ENCODE measurements around the gene A4GALT.
A peak's percentile ranks its signal among the peaks of the same experiment; 100 is the strongest.
"Not testable (repeated sequence)": the region's sequence is repeated elsewhere in the genome, so short reads cannot be mapped to it uniquely, and the experiment has no call there.

Gene A4GALT, protein sequence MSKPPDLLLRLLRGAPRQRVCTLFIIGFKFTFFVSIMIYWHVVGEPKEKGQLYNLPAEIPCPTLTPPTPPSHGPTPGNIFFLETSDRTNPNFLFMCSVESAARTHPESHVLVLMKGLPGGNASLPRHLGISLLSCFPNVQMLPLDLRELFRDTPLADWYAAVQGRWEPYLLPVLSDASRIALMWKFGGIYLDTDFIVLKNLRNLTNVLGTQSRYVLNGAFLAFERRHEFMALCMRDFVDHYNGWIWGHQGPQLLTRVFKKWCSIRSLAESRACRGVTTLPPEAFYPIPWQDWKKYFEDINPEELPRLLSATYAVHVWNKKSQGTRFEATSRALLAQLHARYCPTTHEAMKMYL

DNA sequence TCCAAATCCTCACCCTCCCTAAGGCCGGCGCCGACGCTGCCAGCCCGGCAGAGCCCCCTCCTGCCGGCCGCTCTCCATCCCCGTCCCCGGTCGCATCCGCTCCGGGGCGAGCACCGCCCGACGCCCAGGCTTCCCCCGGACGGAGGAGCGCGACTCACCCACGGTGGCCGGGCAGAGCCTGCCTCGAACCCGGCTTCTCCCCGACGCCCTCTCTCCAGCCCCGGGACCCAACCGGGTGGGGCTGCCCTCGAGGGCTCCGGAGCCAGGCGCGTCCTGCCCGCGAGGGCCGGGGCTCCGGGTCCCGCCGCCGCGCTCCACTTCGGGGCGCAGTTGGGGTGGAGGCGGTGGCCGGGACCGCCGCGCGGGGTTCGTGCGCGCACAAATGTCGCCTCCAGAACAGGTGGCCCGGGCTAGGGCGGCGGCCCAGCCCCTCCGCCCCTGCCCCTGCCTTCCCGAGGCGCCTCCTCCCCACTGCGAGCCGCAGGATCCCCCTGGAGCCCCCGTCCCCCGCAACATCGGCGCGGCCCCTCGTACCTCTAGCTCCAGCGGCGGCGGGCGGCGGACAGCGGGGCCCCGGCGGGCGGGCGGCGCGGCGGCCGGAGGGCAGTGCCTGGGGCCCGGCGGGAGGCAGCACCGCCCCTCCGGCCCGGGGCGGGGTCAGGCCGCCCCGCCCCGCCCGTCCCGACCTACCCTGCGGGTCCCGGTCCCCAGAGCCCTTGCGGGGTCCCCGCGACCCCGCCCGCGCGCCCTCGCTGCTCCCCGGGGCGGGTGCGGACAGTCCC is at the start of gene A4GALT:
Gene A4GALT, minus strand, starts transcription at position 608 of the 782 bp plus-strand sequence. CDS start 26,919 bp downstream, outside the sequence.
- no peak for DNase-seq

DNA sequence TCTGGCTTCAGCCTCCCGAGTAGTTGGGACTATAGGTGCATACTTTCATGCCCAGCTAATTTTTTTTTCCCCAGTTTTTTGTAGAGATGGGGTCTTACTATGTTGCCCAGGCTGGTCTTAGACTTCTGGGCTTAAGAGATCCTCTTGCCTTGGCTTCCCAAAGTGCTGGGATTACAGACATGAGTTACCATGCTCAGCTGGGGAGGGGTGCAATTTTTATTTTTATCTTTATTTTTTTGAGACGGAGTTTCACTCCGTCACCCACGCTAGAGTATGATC is 49.7 kb upstream of the A4GALT start:
- DNase-seq = no peak

DNA sequence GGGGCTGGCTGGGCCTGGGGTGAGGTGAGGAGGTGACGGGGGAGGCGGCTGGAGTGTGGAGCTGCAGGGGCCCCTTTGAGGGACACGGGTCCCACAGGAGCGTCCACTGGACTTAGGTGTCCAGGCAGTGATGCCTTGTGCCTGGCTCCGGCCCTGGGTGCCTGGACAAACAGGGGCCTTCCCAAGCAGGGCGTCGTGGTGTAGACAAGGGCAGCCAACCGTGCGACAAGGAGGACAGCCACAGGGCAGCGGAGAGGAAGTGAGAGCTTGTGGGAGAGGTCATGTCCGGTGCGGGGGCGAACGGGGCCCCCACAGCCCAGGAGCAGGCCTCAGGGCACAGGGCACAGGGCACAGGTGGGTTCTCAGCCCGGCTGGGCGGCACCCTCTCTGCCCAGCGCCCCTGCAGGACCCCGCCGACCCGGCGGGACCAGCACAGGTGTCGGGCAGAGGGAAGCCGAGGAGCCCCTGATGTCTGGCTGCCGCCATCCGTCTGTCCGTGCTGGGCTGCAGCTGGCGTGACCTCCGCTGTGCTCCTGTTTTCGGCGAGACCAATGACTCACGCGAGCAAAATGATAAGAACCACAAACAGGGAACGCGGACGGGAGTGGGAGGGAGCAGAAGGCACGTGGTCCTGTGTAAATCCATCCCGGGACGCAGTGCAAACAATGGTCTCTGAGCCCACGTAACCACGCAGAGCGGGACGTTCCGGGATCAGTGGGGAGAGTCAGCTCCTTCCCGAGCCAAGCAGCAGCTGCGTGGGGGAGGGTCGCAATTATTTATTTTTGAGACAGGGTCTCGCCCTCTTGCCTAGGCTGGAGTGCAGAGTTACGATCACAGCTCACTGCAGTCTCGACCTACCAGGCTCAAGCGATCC is 49.1 kb upstream of the A4GALT start:
- DNase-seq = no peak

DNA sequence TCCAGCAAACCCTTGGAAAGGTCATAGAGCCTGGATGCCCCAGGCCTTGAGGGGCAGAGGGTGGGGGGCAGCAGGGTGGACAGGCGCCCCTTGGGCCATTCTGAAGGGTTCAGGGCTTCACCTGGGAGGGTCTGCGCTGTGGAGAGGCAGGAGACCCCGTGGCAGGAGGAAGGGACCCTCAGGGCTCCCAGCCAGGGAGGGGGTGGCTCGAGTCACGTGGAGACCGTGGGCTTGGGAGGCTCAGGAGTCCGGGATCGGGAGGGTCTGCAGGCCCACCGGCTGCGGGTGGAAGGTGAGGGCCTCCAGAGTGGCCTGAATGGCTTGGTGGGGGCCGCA is 48.5 kb upstream of the A4GALT start:
- no peak for DNase-seq

DNA sequence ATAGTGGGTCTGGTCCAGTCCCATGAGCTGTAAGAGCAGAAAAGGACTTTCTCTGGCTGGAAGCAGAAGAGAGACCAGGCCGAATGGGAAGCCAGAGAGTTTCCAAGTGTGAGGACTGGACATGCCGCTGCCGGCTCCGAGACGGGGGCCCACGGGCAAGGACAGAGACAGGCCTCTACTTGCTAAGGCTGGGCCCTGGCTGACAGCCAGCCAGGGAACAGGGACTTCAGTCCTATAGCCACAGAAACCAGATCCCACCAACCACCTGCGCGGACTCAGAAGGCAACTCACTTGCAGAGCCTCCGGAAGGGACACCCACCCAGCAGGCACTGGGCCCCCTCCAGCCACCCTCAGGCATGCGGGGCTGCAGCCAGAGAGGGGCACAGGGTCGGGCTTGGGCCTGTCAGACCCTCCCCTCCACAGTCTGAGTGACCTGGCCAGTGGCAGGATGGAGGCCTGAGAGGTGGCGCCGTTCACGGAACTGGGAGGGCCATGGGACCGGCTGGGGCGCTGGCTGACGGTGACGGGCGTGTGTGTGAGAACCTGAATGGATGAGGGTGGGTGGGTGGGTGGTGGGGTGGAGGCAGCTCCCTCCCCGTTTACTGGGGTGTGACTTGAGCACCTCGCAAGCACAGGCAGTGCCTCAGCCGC is 47.8 kb upstream of the A4GALT start:
- DNase-seq = no peak

DNA sequence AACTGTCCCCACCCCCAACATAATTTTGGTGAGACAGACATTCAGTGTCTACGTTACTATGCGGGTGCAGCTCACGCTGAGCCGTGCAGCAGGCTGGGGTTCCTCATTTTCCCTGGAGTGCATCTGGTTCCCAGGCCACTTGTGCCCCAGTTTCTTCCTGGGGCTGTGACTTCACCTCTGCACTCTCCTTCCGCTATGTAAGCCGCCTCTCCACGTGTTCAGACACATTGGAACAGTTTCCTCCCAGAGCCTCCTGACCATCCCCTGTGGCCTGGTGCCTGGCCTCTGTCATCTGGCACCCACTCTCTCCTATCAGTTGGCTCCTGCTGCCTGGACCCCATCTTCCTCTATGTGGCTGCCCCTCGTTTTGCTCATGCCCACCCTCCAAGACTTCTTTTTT is 46.2 kb upstream of the A4GALT start:
- no peak for DNase-seq

DNA sequence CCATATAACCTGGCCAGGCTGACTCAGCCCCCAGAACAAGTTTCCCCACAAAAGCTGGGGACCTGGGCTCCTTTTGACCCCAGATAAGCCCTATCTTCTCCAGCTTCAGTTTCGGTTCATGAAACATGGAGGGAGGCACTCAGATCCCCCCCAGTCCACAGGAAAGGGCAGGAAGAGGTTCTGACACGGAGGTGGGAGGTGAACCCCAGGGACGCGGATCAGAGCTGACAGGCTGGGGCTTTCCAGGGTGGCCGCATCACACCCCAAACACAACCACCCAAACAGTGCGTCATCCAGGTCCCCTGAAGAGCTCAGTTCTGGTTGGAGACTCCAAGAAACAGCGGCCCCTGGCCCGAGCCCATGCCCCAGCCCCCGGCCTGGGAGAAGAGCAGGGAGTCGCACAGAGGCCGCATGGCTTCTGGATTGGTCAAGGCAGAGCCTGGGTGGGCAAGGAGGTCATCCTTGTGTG is 44.3 kb upstream of the A4GALT start:
- DNase-seq = no peak

DNA sequence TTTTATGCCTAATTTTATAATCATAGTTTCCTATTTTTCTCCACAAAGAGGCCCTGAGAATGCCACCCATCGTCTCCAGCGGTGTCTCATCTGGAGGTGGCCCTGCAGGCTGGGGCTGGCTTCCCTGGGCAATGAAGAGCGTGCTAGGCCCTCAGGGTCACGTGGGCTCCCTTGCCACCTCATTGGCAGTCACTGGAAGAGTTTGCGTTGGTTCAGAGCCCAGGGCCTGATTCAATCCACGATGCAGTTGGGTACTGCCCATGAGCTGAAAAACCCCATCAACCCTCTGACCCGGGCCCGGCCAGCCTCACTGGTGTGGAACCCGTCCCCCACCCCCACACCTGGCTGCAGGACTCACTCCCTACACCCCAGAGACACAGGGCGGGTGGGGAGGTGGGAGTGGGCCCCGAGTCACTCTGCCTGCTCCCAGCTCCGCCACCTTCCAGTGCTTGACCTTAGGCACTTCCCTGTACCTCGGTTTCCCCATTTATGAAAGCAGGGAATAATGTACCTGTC is 43.4 kb upstream of the A4GALT start:
- DNase-seq = no peak

DNA sequence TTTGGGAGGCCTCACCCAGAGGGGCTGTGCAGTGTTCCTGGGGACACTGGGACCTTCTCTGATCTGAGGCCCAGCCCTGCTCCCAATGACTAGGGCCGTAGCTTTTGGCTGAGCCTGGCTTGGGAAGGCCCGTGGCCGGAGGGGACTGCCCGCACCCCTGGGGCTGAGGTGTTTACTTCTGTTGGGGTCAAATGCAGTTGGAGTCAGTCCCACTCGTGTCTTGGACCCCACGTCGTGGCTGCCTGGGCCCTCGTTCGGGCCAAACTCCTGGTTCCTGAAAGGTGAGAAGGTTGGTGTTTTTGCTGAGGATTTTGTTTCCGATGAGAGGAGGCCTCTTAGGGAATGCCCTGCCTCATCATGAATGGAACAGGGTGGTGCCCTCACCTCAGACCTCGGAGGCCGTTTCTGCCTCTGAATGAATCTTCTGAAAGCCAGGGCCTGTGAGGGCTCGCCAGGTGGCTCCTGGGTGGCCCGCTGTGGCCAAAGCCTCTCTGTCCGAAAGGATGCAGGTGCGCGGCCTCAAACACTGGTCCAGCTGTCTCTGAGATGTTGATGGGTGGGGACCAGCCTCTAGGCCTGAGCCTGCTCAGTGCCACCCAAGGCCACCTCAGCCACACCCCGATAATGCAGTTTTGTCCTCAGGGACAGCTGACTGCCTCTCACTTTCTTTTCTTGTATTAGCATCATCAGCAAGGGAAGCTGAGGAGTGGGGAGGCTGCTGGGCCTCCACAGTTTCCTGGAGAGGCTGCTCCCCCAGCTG is 40.3 kb upstream of the A4GALT start:
- DNase-seq = no peak

DNA sequence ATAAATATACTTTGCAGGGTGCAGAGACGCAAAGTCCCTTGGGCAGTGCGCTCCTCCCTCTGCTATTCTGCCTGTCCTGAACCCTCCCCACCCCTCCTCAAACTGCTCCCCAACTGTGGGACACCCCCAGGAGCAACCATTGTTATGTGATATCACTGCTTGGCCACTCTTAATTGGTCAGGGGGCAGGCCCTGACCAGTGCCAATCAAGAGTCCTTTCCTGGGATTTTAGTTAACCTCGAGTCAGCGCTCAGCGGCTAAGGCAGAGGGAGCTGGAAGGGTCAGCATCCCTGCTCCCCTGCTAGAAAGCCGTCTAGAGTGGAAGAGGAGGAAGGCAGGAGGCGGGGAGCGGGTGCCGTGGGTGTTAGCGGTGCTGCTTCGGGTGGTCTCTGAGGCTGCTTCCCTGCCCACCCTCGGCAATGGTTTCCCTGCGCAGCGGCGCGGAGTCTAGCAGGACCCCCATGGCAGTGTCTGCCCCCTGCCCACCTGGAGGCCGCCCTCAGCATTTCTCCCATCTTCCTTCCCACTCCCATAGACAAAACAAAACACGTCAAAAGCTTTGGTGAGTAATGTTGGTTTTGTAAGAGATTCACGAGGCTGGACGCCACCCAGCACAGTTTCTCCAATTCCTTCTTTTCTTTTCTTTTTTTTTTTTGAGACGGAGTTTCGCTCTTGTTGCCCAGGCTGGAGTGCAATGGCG is 38.4 kb upstream of the A4GALT start:
- no peak for DNase-seq

DNA sequence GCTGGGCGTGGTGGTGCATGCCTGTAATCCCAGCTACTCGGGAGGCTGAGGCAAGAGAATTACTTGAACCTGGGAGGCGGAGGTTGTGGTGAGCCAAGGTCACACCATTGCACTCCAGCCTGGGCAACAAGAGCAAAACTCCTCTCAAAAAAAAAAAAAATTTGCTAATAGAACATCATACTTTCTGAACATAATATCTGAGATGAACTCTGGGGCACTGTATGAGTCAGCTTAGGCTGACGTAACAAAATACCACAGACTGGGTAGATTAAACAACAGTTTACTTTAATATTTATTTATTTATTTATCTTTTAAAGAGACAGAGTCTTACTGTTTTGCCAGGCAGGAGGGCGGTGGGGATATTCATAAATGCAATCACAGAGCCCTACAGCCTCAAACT is 34.9 kb upstream of the A4GALT start:
- not testable (repeated sequence) for DNase-seq

DNA sequence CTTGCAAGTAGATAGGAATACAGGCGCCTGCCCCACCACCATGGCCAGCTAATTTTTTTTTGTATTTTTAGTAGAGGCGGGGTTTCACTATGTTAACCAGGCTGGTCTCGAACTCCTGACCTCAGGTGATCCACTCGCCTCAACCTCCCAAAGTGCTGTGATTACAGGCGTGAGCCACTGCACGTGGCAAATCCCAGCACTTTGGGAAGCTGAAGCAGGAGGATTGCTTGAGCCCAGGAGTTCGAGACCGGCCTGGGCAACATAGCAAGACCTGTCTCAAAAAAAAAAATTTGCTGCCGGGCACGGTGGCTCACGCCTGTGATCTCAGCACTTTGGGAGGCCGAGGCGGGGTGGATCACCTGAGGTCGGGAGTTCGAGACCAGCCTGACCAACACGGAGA is 34.5 kb upstream of the A4GALT start:
- not testable (repeated sequence) for DNase-seq

DNA sequence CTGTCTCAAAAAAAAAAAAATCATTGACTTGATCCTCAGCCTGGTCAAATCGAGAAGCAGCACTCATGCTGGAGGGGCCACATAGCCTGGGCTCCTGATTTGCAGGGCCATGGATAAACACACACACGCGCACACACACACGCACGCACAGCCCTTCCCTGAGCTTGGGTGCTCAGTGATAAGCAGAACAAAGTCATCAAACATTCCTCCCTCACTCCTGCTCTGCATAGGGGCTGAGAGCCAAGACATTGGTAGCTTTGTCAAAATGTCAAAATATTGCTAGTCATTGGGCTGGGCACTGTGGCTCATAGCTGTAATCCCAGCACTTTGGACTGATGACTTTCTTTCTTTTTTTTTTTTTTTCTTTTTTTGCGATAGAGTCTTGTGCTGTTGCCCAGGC is 34.0 kb upstream of the A4GALT start:
- DNase-seq = no peak

DNA sequence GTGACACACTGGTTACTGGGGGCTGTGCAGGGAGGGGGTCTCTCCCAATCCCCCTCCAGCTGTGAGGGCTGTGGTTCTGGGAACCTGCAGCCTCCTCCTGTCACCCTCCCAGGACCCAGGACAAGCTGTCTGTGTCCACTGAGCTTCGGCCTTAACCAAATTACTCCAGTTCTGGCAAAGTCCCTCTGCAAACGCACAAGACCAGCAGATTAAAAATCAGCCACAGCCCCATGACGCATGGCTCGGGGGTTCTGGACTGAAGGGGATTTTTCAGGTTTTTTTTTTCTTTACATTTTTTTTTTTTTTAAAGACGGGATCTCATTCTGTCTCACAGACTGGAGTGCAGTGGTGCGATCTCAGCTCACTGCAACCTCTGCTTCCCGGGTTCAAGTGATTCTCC is 32.2 kb upstream of the A4GALT start:
- DNase-seq = no peak

DNA sequence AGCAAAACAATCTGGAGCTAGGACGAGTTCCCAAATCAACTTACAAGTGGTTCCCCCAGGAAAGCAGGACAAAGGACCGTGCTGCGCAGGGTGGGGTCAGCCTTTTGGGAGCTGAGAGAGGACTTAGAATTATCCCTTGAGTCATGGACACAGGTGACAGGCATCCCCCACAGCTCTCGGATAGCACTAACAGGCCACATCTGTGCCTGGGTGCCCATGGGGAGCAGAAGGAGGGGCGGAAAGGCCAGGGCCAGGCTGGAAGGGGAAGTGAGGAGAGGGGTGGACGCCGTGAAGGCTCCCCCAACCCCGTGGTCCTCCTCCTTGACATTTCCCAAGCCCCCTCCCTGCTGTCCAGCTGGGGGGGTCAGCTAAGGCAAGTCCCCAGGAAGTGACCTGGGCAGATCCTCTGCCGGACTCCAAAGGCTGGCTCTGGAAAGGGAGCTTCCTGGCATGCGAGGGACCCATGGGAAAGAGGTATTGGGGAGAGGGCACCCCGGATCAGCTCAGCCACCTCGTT is 31.6 kb upstream of the A4GALT start:
- peak; percentile 28 for DNase-seq

DNA sequence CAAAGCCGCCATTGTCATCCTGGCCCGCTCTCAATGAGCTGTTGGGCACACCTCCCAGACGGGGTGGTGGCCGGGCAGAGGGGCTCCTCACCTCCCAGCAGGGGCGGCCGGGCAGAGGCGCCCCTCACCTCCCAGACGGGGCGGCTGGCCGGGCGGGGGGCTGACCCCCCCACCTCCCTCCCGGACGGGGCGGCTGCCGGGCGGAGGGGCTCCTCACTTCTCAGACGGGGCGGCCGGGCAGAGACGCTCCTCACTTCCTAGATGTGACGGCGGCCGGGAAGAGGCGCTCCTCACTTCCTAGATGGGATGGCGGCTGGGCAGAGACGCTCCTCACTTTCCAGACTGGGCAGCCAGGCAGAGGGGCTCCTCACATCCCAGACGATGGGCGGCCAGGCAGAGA is 29.8 kb upstream of the A4GALT start:
- not testable (repeated sequence) for DNase-seq

DNA sequence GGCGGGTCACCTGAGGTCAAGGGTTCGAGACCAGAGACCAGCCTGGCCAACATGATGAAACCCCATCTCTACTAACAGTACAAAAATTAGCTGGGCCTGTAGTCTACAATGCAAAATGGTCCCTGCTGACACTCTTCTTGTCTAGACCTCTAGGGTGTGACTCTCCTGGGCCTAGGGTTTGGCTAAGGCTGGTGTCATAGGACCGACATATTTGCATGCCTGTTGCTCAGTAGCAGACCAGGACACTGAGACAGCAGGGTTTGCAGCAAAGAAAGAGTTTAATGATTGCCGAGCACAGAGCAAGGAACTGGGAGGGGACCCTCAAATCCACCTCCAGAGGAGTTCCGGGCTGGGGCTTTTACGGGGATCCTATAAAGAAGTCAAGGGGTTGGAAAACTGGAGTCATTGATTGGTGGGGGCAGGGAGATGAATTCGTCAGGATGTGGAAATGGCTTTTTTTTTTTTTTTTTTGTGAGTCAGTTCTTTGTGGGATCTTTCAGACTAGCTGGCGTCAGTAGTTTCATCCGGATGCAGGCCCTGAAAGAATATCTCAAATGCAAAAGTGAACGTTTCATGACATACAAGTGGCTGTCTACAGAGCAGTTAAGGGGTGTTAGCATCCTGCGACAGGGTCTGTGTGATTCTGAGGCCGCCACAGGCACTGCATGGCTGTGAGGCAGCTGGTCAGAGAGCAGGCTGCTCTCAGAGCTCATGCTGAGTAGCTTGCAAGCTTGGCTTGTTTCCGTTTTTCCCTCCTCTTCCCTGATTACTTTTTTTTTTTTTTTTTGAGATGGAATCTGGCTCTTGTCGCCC is 27.2 kb upstream of the A4GALT start:
- DNase-seq = no peak

DNA sequence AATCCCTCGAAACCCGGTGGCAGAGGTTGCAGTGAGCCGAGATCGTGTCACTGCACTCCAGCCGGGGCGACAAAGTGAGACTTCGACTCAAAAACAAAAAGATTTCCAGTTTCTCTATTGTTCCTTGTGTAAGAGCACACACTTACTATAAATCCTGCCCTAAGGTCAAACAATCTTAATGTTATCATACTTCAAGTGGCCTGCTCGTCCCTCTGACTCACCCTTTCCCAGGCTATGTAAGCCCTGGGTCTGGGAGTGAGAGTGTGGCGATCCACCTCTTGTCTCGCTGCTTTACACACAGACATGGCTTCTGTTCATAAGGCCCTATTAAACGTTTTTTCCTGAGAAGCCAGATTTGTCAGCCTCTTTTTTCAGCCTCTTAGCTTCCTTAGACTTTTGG is 24.4 kb upstream of the A4GALT start:
- no peak for DNase-seq

DNA sequence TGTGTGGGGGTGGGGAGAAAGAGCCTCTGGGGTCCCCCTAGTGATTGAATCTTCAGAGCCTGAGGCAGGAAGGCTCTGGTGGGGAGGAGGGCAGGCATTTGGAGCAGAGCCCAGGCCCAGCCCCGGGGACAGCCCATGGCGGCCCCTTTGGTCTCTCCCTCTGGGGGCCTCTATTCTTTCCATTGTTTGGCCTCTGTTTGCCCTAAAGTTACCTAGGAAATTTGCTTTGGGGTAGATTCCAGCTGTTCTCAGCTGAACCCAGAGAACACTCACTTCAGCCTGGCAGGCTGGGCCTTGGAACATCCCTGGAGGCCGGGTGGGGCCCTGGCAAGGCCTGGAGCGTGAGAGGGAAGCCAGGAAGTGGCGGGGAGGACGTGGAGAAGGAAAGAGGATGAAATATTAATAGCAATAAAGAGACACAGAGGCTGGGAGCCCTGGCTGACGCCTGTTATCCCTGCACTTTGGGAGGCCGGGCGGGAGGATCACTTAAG is 22.9 kb upstream of the A4GALT start:
- no peak for DNase-seq

DNA sequence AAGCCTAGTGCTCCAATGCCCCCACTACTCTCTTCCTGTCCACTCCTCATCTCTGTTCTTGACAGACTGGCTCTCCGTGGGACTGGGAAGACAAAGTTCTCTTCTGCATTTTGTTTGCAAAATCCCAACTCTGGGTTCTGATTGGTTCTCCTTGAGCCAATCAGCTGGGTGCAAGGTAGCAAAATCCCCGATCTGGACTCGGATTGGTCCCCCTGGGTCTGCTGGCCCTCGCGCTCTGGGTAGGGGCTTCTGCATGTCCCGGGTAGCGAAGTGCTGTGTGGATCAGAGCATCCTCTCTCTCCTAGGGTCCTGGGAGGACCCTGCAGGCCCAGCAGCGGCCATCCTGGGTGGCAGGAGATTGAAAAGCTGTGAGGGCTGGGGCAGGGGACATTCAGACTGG is 22.3 kb upstream of the A4GALT start:
- DNase-seq = no peak

Measured in NCI-H82 (cell line).